GM12878 (cell line): ENCODE results near the gene TEX50. TPM values are rescaled to one million over a fixed set of nuclear protein-coding genes. Genes with fewer than 3 reads are reported as not detected.

ENCODE experiments used
- GABPA ChIP-seq: IDR thresholded peaks from 2 replicates; pipeline ENCODE4 v1.6.1; 2014; ENCODE audit warnings: antibody characterized with exemption, low read depth, mild to moderate bottlenecking, inconsistent platforms
- KDM1A ChIP-seq: fragments of 200-600 bp; sonication (generic); IDR thresholded peaks from 2 replicates; pipeline ENCODE4 v1.6.1; 2016; ENCODE audit warnings: borderline replicate concordance
- NRF1 ChIP-seq: conservative IDR thresholded peaks from 2 replicates; pipeline ENCODE4 v1.6.1; 2011; ENCODE audit warnings: mild to moderate bottlenecking, low read depth, low read length, improper control_type of control experiment
- RAD21 ChIP-seq: IDR thresholded peaks from 2 replicates; pipeline ENCODE4 v1.6.1; 2011; ENCODE audit warnings: mild to moderate bottlenecking, low read depth, low read length, moderate library complexity; ENCODE audit not compliant: insufficient read depth
- SRF ChIP-seq, 2 experiments: IDR thresholded peaks; 2 replicates each; pipeline ENCODE4 v1.6.1; 2011; ENCODE audit warnings: low read depth in 2 of 2, low read length in 2 of 2, mild to moderate bottlenecking in 1 of 2, moderate library complexity in 1 of 2
- SUZ12 ChIP-seq: fragments of 200-600 bp; sonication (generic); IDR thresholded peaks from one replicate; pipeline ENCODE4 v1.6.1; 2018; ENCODE audit warnings: antibody characterized with exemption, mild to moderate bottlenecking; ENCODE audit not compliant: unreplicated experiment
- TBL1XR1 ChIP-seq: IDR thresholded peaks from 2 replicates; pipeline ENCODE4 v1.6.1; 2012; ENCODE audit warnings: low read depth, low read length, improper control_type of control experiment
- YY1 ChIP-seq: IDR thresholded peaks from 2 replicates; pipeline ENCODE4 v1.6.1; 2011; ENCODE audit warnings: low read depth, mild to moderate bottlenecking, low read length
- polyA plus RNA-seq, 11 experiments: library from polyadenylated mRNA; depleted of rRNA in 4 of 11; unstranded in 6 of 11; stranded (reverse) in 5 of 11; fragments of >200 nt; fragmentation: Nextera tagmentation in 4 of 11; fragmentation: Illumina TruSeq in 1 of 11; extraction: Ambion mirVana in 4 of 11; extraction: Trizol in 1 of 11; gene quantifications; 1 replicate in 1 of 11; 2 replicates in 10 of 11; pipeline versions ENCODE4 v1.2.1 to v1.2.3, GENCODE V29; 2011 to 2016; ENCODE audit warnings: inconsistent platforms in 2 of 11, missing spikeins in 2 of 11, low read depth in 1 of 11
- total RNA-seq, 4 experiments: library from RNA; depleted of rRNA in 3 of 4; stranded (reverse); fragments of >200 nt in 3 of 4; fragmentation: Illumina TruSeq in 1 of 4; extraction: Trizol in 1 of 4; gene quantifications; 2 replicates each; pipeline versions ENCODE4 v1.2.1 to v1.2.3, GENCODE V29; 2013 to 2021
- TF ChIP-seq, protein P1 (sequence below): fragments of 150-350 bp; IDR thresholded peaks from 2 replicates; pipeline ENCODE4 v1.6.1; 2016; ENCODE audit warnings: low read depth, low read length
- TF ChIP-seq, protein P2 (sequence below): IDR thresholded peaks from 2 replicates; pipeline ENCODE4 v1.6.1; 2011; ENCODE audit warnings: low read depth, low read length, improper control_type of control experiment, borderline replicate concordance

Gene TEX50
- total and polyA plus RNA-seq, 10 of the 15 experiments (the other 5 are each of a cell fraction or from before 2014, with no cell fraction given): not detected

DNA sequence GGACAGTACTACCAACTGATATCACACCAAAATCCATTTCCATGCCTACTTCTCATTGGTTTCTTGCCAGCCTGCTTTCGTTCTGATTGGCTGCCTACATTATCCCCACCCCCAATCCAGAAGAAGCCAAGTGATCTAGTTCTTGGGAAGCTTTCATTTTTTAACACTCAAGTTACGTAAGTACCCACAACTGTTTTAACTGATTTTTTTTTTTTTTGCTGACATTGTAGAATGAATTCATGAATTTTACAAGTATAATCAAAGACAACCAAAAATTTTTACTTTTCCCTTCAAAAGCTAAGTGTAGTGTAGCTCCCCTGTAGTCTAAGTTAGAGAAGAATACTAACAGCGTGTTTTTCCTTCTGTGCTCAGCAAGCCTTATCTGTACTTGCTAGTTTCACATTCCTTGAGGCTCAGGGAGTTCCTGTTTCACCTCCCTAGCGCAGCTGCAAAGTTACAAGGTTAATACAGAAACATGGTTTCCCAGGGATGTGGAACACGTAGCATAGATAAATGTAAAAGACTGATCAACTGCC, 32.0 kb upstream of the TEX50 start, which contains the start of gene SLC9C2 (continued):
- TF ChIP-seq, protein P1, sequence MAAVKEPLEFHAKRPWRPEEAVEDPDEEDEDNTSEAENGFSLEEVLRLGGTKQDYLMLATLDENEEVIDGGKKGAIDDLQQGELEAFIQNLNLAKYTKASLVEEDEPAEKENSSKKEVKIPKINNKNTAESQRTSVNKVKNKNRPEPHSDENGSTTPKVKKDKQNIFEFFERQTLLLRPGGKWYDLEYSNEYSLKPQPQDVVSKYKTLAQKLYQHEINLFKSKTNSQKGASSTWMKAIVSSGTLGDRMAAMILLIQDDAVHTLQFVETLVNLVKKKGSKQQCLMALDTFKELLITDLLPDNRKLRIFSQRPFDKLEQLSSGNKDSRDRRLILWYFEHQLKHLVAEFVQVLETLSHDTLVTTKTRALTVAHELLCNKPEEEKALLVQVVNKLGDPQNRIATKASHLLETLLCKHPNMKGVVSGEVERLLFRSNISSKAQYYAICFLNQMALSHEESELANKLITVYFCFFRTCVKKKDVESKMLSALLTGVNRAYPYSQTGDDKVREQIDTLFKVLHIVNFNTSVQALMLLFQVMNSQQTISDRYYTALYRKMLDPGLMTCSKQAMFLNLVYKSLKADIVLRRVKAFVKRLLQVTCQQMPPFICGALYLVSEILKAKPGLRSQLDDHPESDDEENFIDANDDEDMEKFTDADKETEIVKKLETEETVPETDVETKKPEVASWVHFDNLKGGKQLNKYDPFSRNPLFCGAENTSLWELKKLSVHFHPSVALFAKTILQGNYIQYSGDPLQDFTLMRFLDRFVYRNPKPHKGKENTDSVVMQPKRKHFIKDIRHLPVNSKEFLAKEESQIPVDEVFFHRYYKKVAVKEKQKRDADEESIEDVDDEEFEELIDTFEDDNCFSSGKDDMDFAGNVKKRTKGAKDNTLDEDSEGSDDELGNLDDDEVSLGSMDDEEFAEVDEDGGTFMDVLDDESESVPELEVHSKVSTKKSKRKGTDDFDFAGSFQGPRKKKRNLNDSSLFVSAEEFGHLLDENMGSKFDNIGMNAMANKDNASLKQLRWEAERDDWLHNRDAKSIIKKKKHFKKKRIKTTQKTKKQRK: no peak
- TF ChIP-seq SRF (IDR thresholded peaks at IDR 0.05; ENCODE audit: low read depth in 2 of 2, low read length in 2 of 2) (no peak), SUZ12 (no peak), TBL1XR1 (no peak), KDM1A (no peak), RAD21 (no peak), NRF1 (no peak), GABPA (no peak), YY1 (no peak)
- TF ChIP-seq, protein P2, sequence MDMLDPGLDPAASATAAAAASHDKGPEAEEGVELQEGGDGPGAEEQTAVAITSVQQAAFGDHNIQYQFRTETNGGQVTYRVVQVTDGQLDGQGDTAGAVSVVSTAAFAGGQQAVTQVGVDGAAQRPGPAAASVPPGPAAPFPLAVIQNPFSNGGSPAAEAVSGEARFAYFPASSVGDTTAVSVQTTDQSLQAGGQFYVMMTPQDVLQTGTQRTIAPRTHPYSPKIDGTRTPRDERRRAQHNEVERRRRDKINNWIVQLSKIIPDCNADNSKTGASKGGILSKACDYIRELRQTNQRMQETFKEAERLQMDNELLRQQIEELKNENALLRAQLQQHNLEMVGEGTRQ: no peak
